Urothelium cell line (cell line): Measurements from ENCODE around the gene ERCC2.

Experiments used
- DNase-seq: peaks from one replicate; pipeline ENCODE4 v3.0.0; 2011; ENCODE audit warnings: low spot score, mixed read lengths
- FAIRE-seq: peaks from 2 replicates; lab custom pipeline; 2011; peaks lifted over from hg19 to GRCh38; lab: Jason Lieb, UNC

Gene ERCC2

DNA sequence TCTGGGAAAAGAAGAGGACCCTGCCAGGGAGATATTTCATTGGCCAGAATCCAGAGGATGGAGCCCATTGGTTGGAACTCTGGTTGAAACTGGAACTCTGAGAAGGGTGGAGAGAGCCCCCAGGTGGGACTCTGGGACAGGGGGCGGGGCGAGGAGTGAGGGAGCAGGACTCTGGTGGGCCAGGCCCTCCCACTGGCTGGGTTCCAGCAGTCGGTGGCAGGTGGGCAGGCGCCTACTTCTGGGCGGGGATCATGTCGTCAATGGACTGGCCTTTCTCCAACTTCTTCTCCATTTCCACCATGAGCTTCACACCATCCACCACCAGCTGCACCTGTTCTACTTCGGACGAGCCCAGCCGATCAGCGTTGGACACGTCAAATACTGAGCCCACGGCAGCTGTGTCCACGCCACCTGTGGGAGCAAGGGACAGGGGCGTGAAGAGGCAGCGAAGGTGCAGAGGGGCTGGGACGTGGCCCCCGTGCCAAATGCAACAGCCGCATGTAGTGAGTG is 63.8 kb downstream of the ERCC2 start:
- DNase-seq (no peak), FAIRE-seq (peak; percentile 61)

GRCh38 chr19:45306040-45306439 is 64.3 kb downstream of the ERCC2 start:
- FAIRE-seq (no peak), DNase-seq (no peak)

DNA sequence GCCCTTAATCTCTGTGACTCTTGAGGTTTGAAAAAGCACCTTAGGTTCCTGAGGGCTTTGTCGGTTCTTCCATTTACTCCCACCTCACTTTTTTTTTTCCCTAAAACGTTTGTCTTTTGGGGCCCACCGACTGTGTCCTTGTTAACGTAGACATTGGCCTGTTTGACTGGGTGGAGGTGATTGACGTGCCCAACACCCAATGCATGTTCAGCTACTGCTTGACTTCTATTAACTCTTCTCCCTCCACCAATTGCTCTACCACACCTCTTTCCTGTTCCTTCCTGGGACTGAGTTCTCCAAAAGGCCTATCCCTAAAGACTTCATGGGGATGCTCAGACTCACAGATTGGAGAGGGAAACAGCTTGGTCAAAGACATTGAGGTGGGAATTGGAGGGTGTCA is 65.0 kb downstream of the ERCC2 start:
- DNase-seq (no peak), FAIRE-seq (no peak)

DNA sequence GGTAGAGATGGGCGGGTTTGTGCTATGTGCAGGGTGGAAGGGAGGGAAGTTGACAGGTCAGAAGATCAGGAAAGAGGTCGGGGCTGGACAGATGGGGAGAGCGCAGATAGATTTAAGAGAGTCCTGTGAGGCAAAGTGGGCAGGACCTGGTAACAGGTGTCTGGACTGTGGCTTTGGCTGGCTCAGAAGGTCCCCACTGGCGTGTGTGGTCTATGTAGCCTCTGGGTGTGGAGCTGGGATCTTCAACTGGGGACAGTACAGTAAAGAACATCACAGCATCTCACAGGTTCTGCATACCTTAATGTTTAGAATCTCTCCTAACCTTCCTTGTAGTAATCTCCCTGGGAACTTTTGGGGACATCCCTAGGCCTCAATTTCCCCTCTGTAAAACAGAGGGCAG is 65.4 kb downstream of the ERCC2 start:
- DNase-seq (no peak), FAIRE-seq (no peak)

DNA sequence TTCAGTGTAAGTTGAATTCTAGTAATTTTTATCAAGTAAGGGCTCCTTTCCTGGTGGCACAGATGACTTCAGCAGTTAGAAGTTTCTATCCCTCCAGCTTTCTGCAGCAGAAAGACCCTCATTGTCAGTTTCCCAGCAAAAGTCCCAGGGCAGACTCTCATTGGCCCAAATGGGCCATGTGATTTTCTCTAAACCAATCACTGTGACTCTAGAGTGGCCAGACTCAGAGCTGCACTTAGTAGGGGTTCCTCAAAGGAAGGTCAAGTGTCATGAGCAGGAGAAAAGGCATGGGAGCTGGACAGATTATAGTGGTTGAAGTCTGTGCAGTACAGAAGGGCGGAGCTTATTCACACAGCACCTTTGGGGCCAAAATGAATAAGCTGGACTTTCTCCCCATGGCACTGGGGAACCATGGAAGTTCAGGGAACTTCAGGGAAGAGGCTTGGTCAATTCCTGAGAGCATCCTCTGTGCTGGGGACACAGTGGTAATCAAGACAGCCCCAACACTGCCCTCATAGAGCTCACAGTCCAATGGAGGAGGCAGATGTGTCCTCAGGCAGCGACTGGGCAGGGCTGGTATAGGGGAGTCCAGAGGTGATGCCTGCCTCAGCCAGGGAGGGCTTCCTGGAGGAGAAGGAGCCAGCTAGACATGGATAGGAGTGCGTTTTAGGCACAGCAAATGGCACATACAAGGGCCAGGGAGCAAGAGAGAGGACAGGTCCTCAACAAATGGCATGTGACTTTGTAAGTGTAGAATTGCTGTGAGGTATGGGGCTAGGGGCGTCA is 66.0 kb downstream of the ERCC2 start:
- no peak for FAIRE-seq
- DNase-seq: no peak

- FAIRE-seq (no peak), DNase-seq (no peak)
Observed at GRCh38 chr19:45303269-45304060, 66.9 kb downstream of the ERCC2 start.

GRCh38 chr19:45302416-45302815 is 68.0 kb downstream of the ERCC2 start:
- FAIRE-seq (no peak), DNase-seq (no peak)
